IMR-90 (cell line): Measurements from ENCODE around the gene PDE8B. TPM values are rescaled to one million over a fixed set of nuclear protein-coding genes. Genes with fewer than 3 reads are reported as not detected.

Source experiments
- ATAC-seq: fragments of 200-7000 bp; cut with Tn5 transposase; 2 replicates; pipeline ENCODE4 v1.9.1; 2020; ENCODE audit warnings: low read depth, mild to moderate bottlenecking, moderate library complexity
- BruUV-seq: library from RNA; stranded (reverse); fragments of 400-500 nt; replicated peaks from 2 replicates; lab custom pipeline; 2021; lab: Mats Ljungman, UMichigan
- CTCF ChIA-PET: fragments of 300-600 bp; formaldehyde crosslinking; extraction: SDS; loops from one replicate; lab custom pipeline; 2021; ENCODE audit warnings: antibody characterized with exemption; lab: Yijun Ruan, JAX
- POLR2A ChIA-PET: fragments of 300-600 bp; sonication (Branson Sonifier 250); formaldehyde crosslinking; loops from one replicate; lab custom pipeline; 2022; ENCODE audit warnings: antibody characterized with exemption; ENCODE audit not compliant: unreplicated experiment; lab: Charles Lee
- DNase-seq: peaks from one replicate; pipeline ENCODE4 v3.0.0; 2013
- H2AFZ ChIP-seq: replicated peaks from 2 replicates; pipeline ENCODE3; 2013; ENCODE audit warnings: low read length, mild to moderate bottlenecking; ENCODE audit not compliant: poor library complexity
- H2AK5ac ChIP-seq: 2 replicates; pipeline ENCODE4 v1.6.1; 2013; ENCODE audit warnings: low read depth, low read length, inconsistent platforms
- H2AK9ac ChIP-seq: replicated peaks from 2 replicates; pipeline ENCODE3; 2013; ENCODE audit warnings: mild to moderate bottlenecking, low read depth, low read length, moderate library complexity; ENCODE audit not compliant: poor library complexity
- H2BK120ac ChIP-seq: 2 replicates; pipeline ENCODE4 v1.6.1; 2013; ENCODE audit warnings: low read depth, low read length, inconsistent platforms
- H2BK15ac ChIP-seq: 3 replicates; pipeline ENCODE4 v1.6.1; 2013; ENCODE audit warnings: low read depth, low read length, inconsistent platforms
- H2BK20ac ChIP-seq: 2 replicates; pipeline ENCODE4 v1.6.1; 2013; ENCODE audit warnings: low read depth, mild to moderate bottlenecking, inconsistent platforms, low read length, moderate library complexity
- H2BK5ac ChIP-seq: 2 replicates; pipeline ENCODE4 v1.6.1; 2013; ENCODE audit warnings: mild to moderate bottlenecking, low read depth, low read length, inconsistent platforms; ENCODE audit not compliant: poor library complexity, severe bottlenecking
- H3K14ac ChIP-seq: replicated peaks from 2 replicates; pipeline ENCODE4 v1.6.1; 2013; ENCODE audit warnings: low read depth, low read length, inconsistent platforms
- H3K18ac ChIP-seq: 2 replicates; pipeline ENCODE4 v1.6.1; 2013; ENCODE audit warnings: low read depth, low read length, control low read depth
- H3K23ac ChIP-seq: 2 replicates; pipeline ENCODE4 v1.6.1; 2013; ENCODE audit warnings: low read depth, low read length, inconsistent platforms
- H3K27ac ChIP-seq: 2 replicates; pipeline ENCODE4 v1.5.1; 2013; ENCODE audit warnings: mild to moderate bottlenecking, control low read depth, low read length; ENCODE audit not compliant: insufficient read depth
- H3K27me3 ChIP-seq: 2 replicates; pipeline ENCODE4 v1.6.1; 2013; ENCODE audit warnings: low read length; ENCODE audit not compliant: control insufficient read depth, insufficient read depth
- H3K36me3 ChIP-seq: 2 replicates; pipeline ENCODE4 v1.6.1; 2013; ENCODE audit warnings: low read length, mixed read lengths; ENCODE audit not compliant: control insufficient read depth, insufficient read depth
- H3K4ac ChIP-seq: 2 replicates; pipeline ENCODE4 v1.6.1; 2013; ENCODE audit warnings: low read depth, low read length, inconsistent platforms
- H3K4me1 ChIP-seq: 2 replicates; pipeline ENCODE4 v1.6.1; 2013; ENCODE audit warnings: low read length, mixed read lengths; ENCODE audit not compliant: control insufficient read depth, insufficient read depth
- H3K4me2 ChIP-seq: 2 replicates; pipeline ENCODE4 v1.6.1; 2013; ENCODE audit warnings: low read depth, mild to moderate bottlenecking, control low read depth, low read length, moderate library complexity
- H3K4me3 ChIP-seq: 2 replicates; pipeline ENCODE4 v1.5.1; 2013; ENCODE audit warnings: low read depth, mild to moderate bottlenecking, control low read depth, low read length, moderate library complexity; ENCODE audit not compliant: insufficient read depth
- H3K56ac ChIP-seq: 2 replicates; pipeline ENCODE4 v1.6.1; 2013; ENCODE audit warnings: low read length, inconsistent platforms; ENCODE audit not compliant: insufficient read depth; ENCODE audit errors: extremely low read depth
- H3K79me1 ChIP-seq, 2 experiments: 2 replicates each; pipeline ENCODE4 v1.6.1; 2013; ENCODE audit warnings: low read length in 2 of 2, inconsistent platforms in 1 of 2, low read depth in 1 of 2
- H3K9ac ChIP-seq: 2 replicates; pipeline ENCODE4 v1.6.1; 2013; ENCODE audit warnings: low read depth, low read length, control low read depth
- H3K9me1 ChIP-seq: 2 replicates; pipeline ENCODE4 v1.6.1; 2013; ENCODE audit warnings: low read length, inconsistent platforms; ENCODE audit not compliant: insufficient read depth
- H3K9me3 ChIP-seq: 2 replicates; pipeline ENCODE4 v1.6.1; 2013; ENCODE audit warnings: low read length; ENCODE audit not compliant: control insufficient read depth, insufficient read depth
- H4K20me1 ChIP-seq: 2 replicates; pipeline ENCODE4 v1.6.1; 2013; ENCODE audit warnings: low read length, inconsistent platforms; ENCODE audit not compliant: insufficient read depth
- H4K5ac ChIP-seq: 2 replicates; pipeline ENCODE4 v1.6.1; 2013; ENCODE audit warnings: mild to moderate bottlenecking, low read depth, low read length, control low read depth
- H4K8ac ChIP-seq, 2 experiments: 2 replicates each; pipeline ENCODE4 v1.6.1; 2013; ENCODE audit warnings: low read depth in 2 of 2, low read length in 2 of 2, control low read depth in 1 of 2, inconsistent platforms in 1 of 2
- H4K91ac ChIP-seq: 2 replicates; pipeline ENCODE4 v1.6.1; 2013; ENCODE audit warnings: low read depth, low read length, inconsistent platforms; ENCODE audit not compliant: insufficient read depth
- BHLHE40 ChIP-seq: fragments of 150-350 bp; IDR thresholded peaks from 2 replicates; pipeline ENCODE4 v1.6.1; 2016; ENCODE audit warnings: mild to moderate bottlenecking, low read depth, low read length
- CEBPB ChIP-seq: IDR thresholded peaks from 2 replicates; pipeline ENCODE4 v1.6.1; 2012; ENCODE audit warnings: low read depth, low read length, improper control_type of control experiment
- CHD1 ChIP-seq: IDR thresholded peaks from 2 replicates; pipeline ENCODE4 v1.6.1; 2012; ENCODE audit warnings: low read depth, low read length, improper control_type of control experiment
- CTCF ChIP-seq: conservative IDR thresholded peaks from 2 replicates; pipeline ENCODE4 v1.5.1; 2012; ENCODE audit warnings: mild to moderate bottlenecking, low read depth, low read length, improper control_type of control experiment
- FOS ChIP-seq: fragments of 150-350 bp; IDR thresholded peaks from 2 replicates; pipeline ENCODE4 v1.6.1; 2016; ENCODE audit warnings: low read depth, low read length
- MAFK ChIP-seq: IDR thresholded peaks from 2 replicates; pipeline ENCODE4 v1.6.1; 2012; ENCODE audit warnings: low read depth, low read length, improper control_type of control experiment
- MAZ ChIP-seq: IDR thresholded peaks from 2 replicates; pipeline ENCODE4 v1.6.1; 2012; ENCODE audit warnings: low read depth, mild to moderate bottlenecking, low read length, improper control_type of control experiment, moderate library complexity, borderline replicate concordance
- MXI1 ChIP-seq: IDR thresholded peaks from 2 replicates; pipeline ENCODE4 v1.6.1; 2012; ENCODE audit warnings: low read depth, mild to moderate bottlenecking, low read length, moderate library complexity, borderline replicate concordance
- NFE2L2 ChIP-seq: fragments of 150-350 bp; IDR thresholded peaks from 2 replicates; pipeline ENCODE4 v1.6.1; 2016; ENCODE audit warnings: low read depth, mild to moderate bottlenecking, low read length
- POLR2A ChIP-seq: IDR thresholded peaks from 2 replicates; pipeline ENCODE4 v1.6.1; 2012; ENCODE audit warnings: mild to moderate bottlenecking, low read depth, low read length
- RAD21 ChIP-seq: IDR thresholded peaks from 2 replicates; pipeline ENCODE4 v1.6.1; 2012; ENCODE audit warnings: low read length, improper control_type of control experiment
- RCOR1 ChIP-seq: IDR thresholded peaks from 2 replicates; pipeline ENCODE4 v1.6.1; 2012; ENCODE audit warnings: mild to moderate bottlenecking, low read length, improper control_type of control experiment; ENCODE audit not compliant: insufficient replicate concordance
- RFX5 ChIP-seq: IDR thresholded peaks from 2 replicates; pipeline ENCODE4 v1.8.0; 2012; ENCODE audit warnings: low read depth, mild to moderate bottlenecking, low read length, moderate library complexity
- USF2 ChIP-seq: fragments of 150-350 bp; IDR thresholded peaks from 2 replicates; pipeline ENCODE4 v1.6.1; 2017; ENCODE audit warnings: mild to moderate bottlenecking, antibody characterized with exemption, low read length, low read depth
- WGBS, 2 experiments: methylation state at CpG; one replicate each; pipeline versions ENCODE4 v1.1.5 to v1.1.7; 2013; ENCODE audit warnings: missing lambda C conversion rate in 2 of 2; ENCODE audit not compliant: insufficient read length in 1 of 2; ENCODE audit errors: extremely low coverage in 2 of 2; 5-methylcytosine and 5-hydroxymethylcytosine counted together
- dilution Hi-C: fragments of 300-500 bp; cut with HindIII; formaldehyde crosslinking; loops from one replicate; pipeline ENCODE4 v1.14.3; 2018; ENCODE audit warnings: low sequenced_read_pairs; ENCODE audit not compliant: unreplicated experiment
- in situ Hi-C: fragments of 300-500 bp; cut with MboI; formaldehyde crosslinking; loops from 3 replicates; pipeline ENCODE4 v1.14.3; 2019; ENCODE audit warnings: low sequenced_read_pairs, inconsistent platforms, mixed read lengths
- intact Hi-C: fragments of 100-400 bp; cut with micrococcal nuclease; formaldehyde crosslinking; loops from 2 replicates; pipeline ENCODE4 v1.10.0; 2022
- polyA plus RNA-seq, 3 experiments: library from polyadenylated mRNA; depleted of rRNA; stranded (reverse); fragments of >200 nt; gene quantifications; 2 replicates each; pipeline ENCODE4 v1.2.3, GENCODE V29; 2012; ENCODE audit warnings: low replicate concordance in 1 of 3
- total RNA-seq: library from RNA; depleted of rRNA; stranded (reverse); fragments of >200 nt; gene quantifications from 2 replicates; pipeline ENCODE4 v1.2.3, GENCODE V29; 2012

PDE8B gene
- total and polyA plus RNA-seq, 2 of the 4 experiments (the other 2 are of a cell fraction), result under 0.01 to 0.03 TPM

GRCh38 chr5:77418601-77419581, 208.4 kb downstream of the PDE8B start:
- Histone ChIP-seq H2BK15ac (no peak overlapping the region), H2AFZ (peak overlapping the region; percentile 62), H3K79me1 (no peaks in the 10 kb centered on the region), H3K18ac (no peak overlapping the region), H2BK120ac (no peak overlapping the region), H3K36me3 (no peaks in the 10 kb centered on the region), H2BK5ac (no peak overlapping the region), H3K4ac (no peak overlapping the region), H3K9me1 (0 out of 2 replicates have a peak, but pooled peaks cover 5% of the 10 kb centered on the region), H3K4me3 (no peak overlapping the region), H2BK20ac (no peak overlapping the region), H4K91ac (no peak overlapping the region), H4K20me1 (no peaks in the 10 kb centered on the region), H3K23ac (no peak overlapping the region), H3K27me3 (0 out of 2 replicates have a peak, but pooled peaks cover 2% of the 10 kb centered on the region), H2AK9ac (no peak overlapping the region), H3K9me3 (no peaks in the 10 kb centered on the region), H3K27ac (no peak overlapping the region), H2AK5ac (no peak overlapping the region), H3K9ac (no peak overlapping the region), H4K5ac (no peak overlapping the region), H3K4me2 (no peak overlapping the region), H3K56ac (no peak overlapping the region), H3K14ac (no peak overlapping the region), H3K4me1 (no peaks in the 10 kb centered on the region), H4K8ac (no peak overlapping the region; a peak in 1 of 4 replicates)
- intact Hi-C loops, result no loop called here
- DNase-seq, result peak; percentile 45
- in situ Hi-C loops, result no loop called here
- BruUV-seq, result no TSS peak
- WGBS, 2 experiments, result no CpG with 5 or more reads among the region's 13 CpGs
- ChIA-PET POLR2A (no interaction called here), CTCF (no interaction called here)
- peak; percentile 40; the same call in 1 of the 2 replicates for ATAC-seq
- dilution Hi-C loops, result no loop called here
- TF ChIP-seq RAD21 (no peak), CTCF (no peak), BHLHE40 (no peak), FOS (no peak), CHD1 (no peak), RCOR1 (no peak), RFX5 (no peak), MAFK (no peak), MXI1 (no peak), USF2 (no peak), POLR2A (no peak), NFE2L2 (no peak), CEBPB (no peak), MAZ (no peak)
